ENCODE measurements around the gene SYT2. TPM values are rescaled to one million over a fixed set of nuclear protein-coding genes. Genes with fewer than 3 reads are reported as not detected.

The SYT2 gene
- total RNA-seq, 4 donors from 2014 or later: 0.11 to 0.19 TPM; not detected in 2

GRCh38 chr1:202689082-202689481, 21.2 kb downstream of the SYT2 start:
- H3K27me3 ChIP-seq: peaks cover 0 to 63% (median 0%) of the 10 kb centered on the region in 4 donors
- intact Hi-C loops (cut with DNase I): no loop called here
- WGBS: 20% methylated on average over 1 of the region's 3 CpGs
- H3K36me3 ChIP-seq: no peaks in the 10 kb centered on the region
- no peak for DNase-seq (ENCODE audit: extremely low spot score)
- TF ChIP-seq CTCF (IDR thresholded peaks at IDR 0.05) (no peak), POLR2AphosphoS5 (IDR thresholded peaks at IDR 0.05) (no peak), EP300 (IDR thresholded peaks at IDR 0.05) (no peak), POLR2A (IDR thresholded peaks at IDR 0.05; ENCODE audit: low read depth) (no peak)
- no peak overlapping the region for H3K27ac ChIP-seq (replicated peaks in 1 of 4)
- no peak overlapping the region for H3K4me3 ChIP-seq
- H3K4me1 ChIP-seq: no peaks in the 10 kb centered on the region
- H3K9me3 ChIP-seq: no peaks in the 10 kb centered on the region

- 64% methylated on average over 7 of the region's 7 CpGs for WGBS
- Histone ChIP-seq H3K4me3 (no peak overlapping the region), H3K4me1 (no peaks in the 10 kb centered on the region), H3K27ac (replicated peaks in 1 of 4) (no peak overlapping the region), H3K9me3 (no peaks in the 10 kb centered on the region), H3K36me3 (no peaks in the 10 kb centered on the region), H3K27me3 (peaks cover 0 to 58% (median 0%) of the 10 kb centered on the region in 4 donors)
- no peak for DNase-seq (ENCODE audit: extremely low spot score)
- TF ChIP-seq POLR2A (IDR thresholded peaks at IDR 0.05; ENCODE audit: low read depth) (no peak), POLR2AphosphoS5 (IDR thresholded peaks at IDR 0.05) (no peak), EP300 (IDR thresholded peaks at IDR 0.05) (no peak), CTCF (IDR thresholded peaks at IDR 0.05) (no peak)
- intact Hi-C loops (cut with DNase I): no loop called here
Measured at GRCh38 chr1:202688401-202688800, 21.9 kb downstream of the SYT2 start.

GRCh38 chr1:202687798-202688197, 22.5 kb downstream of the SYT2 start:
- no peak for DNase-seq (ENCODE audit: extremely low spot score)
- intact Hi-C loops (cut with DNase I): no loop called here
- Histone ChIP-seq H3K4me3 (no peak overlapping the region), H3K27ac (replicated peaks in 1 of 4) (no peak overlapping the region), H3K36me3 (no peaks in the 10 kb centered on the region), H3K4me1 (no peaks in the 10 kb centered on the region), H3K9me3 (no peaks in the 10 kb centered on the region), H3K27me3 (peaks cover 0 to 58% (median 0%) of the 10 kb centered on the region in 4 donors)
- TF ChIP-seq CTCF (IDR thresholded peaks at IDR 0.05) (no peak), POLR2AphosphoS5 (IDR thresholded peaks at IDR 0.05) (no peak), POLR2A (IDR thresholded peaks at IDR 0.05; ENCODE audit: low read depth) (no peak)
- 83% methylated on average over 3 of the region's 3 CpGs for WGBS

GRCh38 chr1:202687370-202687769, 22.9 kb downstream of the SYT2 start:
- Histone ChIP-seq H3K4me1 (no peaks in the 10 kb centered on the region), H3K9me3 (no peaks in the 10 kb centered on the region), H3K27ac (replicated peaks in 1 of 4) (no peak overlapping the region), H3K36me3 (no peaks in the 10 kb centered on the region), H3K27me3 (peaks cover 0 to 61% (median 0%) of the 10 kb centered on the region in 4 donors), H3K4me3 (no peak overlapping the region)
- intact Hi-C loops (cut with DNase I): no loop called here
- TF ChIP-seq POLR2AphosphoS5 (IDR thresholded peaks at IDR 0.05): no peak
- no peak for TF ChIP-seq POLR2A (IDR thresholded peaks at IDR 0.05; ENCODE audit: low read depth)
- TF ChIP-seq CTCF (IDR thresholded peaks at IDR 0.05): no peak
- TF ChIP-seq EP300 (IDR thresholded peaks at IDR 0.05): no peak
- DNase-seq (ENCODE audit: extremely low spot score): no peak
- 63% methylated on average over 11 of the region's 11 CpGs for WGBS

- Histone ChIP-seq H3K4me3 (no peak overlapping the region), H3K27ac (replicated peaks in 1 of 4) (no peak overlapping the region), H3K36me3 (no peaks in the 10 kb centered on the region), H3K9me3 (no peaks in the 10 kb centered on the region), H3K27me3 (peaks cover 0 to 68% (median 0%) of the 10 kb centered on the region in 4 donors), H3K4me1 (no peaks in the 10 kb centered on the region)
- TF ChIP-seq POLR2A (IDR thresholded peaks at IDR 0.05; ENCODE audit: low read depth) (no peak), EP300 (IDR thresholded peaks at IDR 0.05) (no peak), POLR2AphosphoS5 (IDR thresholded peaks at IDR 0.05) (no peak), CTCF (IDR thresholded peaks at IDR 0.05) (no peak)
- intact Hi-C loops (cut with DNase I): no loop called here
- no peak for DNase-seq (ENCODE audit: extremely low spot score)
- WGBS: 48% methylated on average over 4 of the region's 6 CpGs
Measured at GRCh38 chr1:202685641-202686040, 24.6 kb downstream of the SYT2 start.

Measured in esophagus muscularis mucosa (tissue), 4 donors.